HG03159 (cell line): ENCODE data around the gene ZCCHC7.
"Not testable (repeated sequence)": the region's sequence is repeated elsewhere in the genome, so short reads cannot be mapped to it uniquely, and the experiment has no call there.

Source experiments
- ATAC-seq: cut with Tn5 transposase; IDR thresholded peaks from one replicate; pipeline ENCODE4 v1.9.1; 2021; ENCODE audit warnings: mild to moderate bottlenecking, moderate library complexity; ENCODE audit not compliant: unreplicated experiment

ZCCHC7 gene

DNA sequence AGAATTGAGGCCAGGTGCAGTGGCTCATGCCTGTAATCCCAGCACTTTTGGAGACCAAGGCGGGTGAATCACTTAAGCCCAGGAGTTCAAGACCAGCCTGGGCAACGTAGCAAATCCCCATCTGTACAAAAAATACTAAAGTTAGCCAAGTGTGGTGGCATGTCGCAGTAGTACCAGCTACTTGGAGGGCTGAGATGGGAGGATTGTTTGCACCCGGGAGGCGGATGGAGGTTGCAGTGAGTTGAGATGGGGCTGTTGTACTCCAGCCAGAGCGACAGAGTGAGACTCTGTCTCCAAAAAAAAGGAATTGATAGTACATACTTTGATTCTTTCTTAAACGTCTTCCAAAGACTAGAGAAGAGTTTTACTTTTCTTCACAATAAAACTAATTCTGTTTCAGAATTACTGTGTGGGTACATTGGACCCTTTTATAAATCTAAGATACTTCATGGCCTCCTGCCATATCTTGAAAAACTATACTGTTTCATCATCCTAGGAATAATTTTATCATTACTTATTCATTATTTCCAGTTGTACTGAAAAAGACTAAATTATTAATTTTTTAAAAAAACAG, 170.1 kb downstream of the ZCCHC7 start:
- no peak for ATAC-seq

DNA sequence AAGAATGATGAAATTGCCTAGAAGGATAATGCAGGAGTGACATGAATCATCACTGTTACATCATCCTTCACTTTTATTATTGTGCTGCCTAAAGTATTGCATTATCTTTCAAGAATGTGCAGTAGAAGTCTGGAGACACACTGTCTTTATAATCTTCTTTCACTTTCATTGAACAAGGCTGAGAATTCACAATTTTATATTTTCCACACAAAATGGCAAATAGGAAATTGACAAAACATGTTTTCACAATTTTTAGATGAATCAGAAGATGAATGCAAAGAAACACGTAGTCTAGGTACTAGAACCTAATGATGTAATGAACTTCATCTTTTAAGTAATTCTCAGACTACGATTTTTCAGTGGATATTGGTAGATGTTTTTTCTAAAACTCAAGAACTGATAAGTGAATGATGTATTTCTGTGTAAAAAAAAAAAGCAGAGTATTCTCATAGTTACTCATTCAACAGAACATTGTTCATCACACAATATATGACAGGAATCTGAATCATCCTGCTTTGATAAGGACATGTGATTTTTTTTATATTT, 170.6 kb downstream of the ZCCHC7 start:
- no peak for ATAC-seq

DNA sequence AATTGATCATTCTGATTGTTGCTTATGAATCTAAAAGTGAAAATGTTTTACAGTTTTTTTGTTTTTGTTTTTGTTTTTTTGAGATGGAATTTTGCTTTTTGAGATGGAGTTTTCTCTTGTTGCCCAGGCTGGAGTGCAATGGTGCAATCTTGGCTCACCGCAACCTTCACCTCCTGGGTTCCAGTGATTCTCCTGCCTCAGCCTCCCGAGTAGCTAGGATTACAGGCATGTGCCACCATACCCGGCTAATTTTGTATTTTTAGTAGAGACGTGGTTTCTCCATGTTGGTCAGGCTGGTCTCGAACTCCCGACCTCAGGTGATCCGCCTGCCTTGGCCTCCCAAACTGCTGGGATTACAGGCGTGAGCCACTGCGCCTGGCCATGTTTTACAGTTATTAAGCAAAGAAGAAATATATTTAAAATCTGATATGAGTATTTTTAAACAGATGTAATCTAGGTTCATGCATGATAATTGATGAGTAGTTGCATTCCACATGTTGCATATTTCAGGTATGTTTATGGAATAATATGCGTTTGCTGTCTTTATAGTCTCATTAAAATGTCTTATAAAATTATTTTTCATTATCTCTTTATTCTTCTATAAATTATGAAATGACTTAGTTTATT, 171.4 kb downstream of the ZCCHC7 start:
- not testable (repeated sequence) for ATAC-seq

DNA sequence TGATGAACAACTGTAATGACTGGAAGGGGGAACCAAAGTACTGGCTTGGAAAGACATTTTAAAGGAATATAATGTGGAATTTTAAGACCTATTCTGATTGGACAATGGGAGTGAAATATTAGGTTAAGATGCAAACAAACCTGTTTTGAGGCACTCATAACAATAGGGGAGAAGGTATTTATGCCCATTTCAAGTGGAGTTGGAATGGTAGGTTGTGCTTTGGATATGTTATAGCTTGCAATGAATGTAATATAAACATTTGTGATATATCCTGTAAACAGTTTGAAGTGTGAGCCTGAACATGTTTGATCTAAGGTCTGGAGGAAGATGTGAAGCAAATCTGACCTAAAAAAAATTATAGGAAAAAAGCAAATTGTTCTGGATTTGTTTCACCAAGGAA, 172.5 kb downstream of the ZCCHC7 start:
- ATAC-seq: no peak

DNA sequence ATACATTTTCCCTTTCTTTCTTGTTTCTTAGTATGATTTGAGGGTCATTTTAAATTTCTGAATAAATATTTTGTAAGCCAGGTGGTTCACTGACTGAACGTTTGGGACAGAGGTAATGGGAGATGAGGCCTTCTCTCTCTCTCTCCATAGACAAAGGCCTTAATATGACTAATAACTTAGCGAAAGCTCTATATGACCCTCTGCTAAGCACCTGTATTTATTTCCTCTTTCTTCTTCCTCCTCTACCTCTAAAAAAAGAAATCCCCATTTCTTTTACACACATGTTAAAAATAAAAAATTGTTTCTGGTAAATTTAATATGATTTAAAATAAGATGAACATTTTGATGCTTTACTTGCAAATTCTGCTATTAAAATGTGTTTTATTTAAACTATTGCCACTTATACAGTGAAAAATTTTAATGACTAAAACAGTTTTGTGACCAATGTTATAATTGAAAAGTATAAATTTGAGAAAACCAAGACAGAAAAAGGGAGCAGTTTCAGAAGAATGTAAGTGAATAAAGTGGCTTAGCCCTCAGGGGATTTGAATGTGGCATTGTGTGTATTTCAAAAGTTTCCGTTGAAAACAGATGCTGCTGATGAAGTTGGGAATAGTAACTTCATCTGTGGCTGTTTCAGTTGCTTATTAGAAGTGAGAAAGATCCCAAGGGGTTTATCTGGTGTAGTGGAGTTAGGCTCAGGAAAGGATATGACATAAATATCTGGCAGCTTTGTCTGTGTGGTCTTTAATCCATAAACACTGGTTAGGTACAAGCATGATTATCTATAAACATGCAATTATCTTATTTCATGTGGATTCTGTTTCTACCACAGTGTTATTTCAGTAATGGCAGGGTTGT, 173.5 kb downstream of the ZCCHC7 start:
- ATAC-seq: peak; percentile 51

DNA sequence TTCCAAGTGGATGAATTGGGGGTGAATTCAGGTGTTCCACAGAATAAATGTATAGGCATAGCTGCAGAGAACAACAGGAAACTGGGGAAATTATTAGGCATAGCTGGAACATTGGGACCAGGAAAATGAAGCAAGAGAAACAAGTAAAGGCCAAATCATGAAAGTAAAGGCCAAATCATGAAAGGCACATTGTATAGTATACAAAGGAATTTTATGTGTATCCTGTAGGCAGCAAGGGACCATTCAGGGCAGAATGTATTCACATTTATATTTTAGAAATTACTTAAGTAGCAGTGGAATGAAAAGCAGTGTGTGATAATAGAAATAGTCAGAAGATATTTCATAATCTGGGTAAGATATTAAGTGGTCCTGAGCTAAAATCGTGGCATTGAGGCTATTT, 174.8 kb downstream of the ZCCHC7 start:
- ATAC-seq: no peak

DNA sequence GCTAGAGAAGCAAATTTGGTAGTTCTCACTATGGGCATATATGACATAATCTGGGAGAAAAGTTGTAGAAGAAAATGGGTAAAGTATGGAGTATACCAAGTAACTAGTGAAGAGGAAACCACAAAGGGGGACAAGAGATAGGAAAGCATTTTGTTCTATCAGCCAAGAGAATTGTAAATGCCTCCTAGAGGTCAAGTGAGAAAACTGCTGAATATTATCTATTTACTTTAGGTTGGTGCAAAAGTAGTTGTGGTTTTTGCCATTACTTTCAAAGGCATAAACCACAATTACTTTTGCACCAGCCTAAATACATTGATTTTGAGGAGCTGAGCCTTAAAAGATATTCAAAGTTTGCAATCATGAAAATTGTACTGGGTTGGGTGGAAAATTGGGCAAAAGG, 175.4 kb downstream of the ZCCHC7 start:
- ATAC-seq: no peak

DNA sequence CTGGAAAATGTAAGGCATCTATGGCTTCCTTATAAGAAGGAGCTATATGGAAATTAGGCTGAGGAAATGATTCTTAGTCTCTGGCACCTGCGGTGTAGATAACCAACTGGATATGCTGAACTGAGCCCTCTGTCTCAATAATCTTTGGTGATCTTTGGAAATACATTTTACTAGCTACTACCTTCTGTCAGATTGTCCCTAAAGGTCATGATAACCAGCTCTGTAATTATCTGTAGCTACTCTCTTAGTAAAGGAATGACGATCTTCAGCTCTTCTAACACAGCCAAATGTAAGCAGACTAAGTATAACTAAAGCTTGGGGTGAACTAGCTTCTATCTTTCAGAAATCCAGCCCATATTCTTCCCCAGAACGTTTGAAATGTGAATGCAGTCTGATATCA, 177.2 kb downstream of the ZCCHC7 start:
- ATAC-seq: no peak

DNA sequence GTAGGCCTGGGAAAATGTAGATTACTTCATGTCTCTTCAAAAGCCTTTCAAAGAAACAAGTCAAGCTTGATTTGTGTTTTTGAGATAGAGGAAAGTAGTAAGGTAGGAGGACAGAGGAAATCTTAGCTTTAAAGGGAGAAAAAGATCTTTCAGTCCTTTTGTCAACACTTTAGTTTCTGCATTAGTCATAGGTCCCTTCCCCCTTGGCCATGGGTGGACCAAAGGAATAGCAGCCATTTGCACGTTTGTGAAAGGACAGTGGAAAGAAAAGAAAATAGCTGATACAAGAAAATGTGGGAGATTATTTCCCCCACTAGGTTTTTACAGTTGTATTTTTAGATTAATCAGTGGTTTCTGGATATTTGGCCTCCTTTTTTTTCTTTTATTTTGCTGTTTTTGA, 180.2 kb downstream of the ZCCHC7 start:
- ATAC-seq: no peak

DNA sequence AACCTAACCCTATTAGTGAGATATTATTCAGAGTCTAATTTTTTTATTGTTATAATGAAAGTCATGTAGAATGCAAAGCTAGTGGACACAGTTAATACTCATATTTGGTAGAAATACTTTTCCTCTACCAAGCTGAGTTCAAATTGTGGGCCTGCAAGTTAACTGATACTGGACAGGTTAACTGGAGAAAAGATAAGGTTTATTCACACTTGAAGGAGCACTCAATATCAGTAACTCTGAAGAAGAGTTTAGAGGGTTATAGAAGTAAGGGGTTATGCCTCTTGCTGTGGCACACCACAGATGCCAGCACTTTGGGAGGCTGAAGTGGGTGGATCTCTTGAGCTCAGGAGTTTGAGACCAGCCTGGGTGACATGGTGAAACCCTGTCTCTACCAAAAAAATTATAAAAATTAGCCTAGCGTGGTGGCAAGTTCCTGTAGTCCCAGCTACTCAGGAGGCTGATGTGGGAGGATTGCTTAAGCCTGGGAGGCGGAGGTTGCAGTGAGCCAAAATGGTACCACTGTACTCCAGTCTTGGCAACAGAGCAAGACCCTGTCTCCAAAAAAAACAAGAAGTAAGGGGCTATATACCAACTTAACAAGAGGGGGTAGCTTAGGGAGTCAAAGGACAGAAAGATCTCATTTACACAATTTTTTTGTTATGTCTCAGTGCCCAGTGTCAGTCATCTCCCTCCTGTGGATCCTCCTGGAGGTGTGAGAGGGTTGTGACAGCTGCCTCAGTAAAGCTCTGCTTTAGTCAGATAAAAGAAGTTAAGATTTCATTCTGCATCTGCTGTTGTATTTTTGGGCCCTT, 180.9 kb downstream of the ZCCHC7 start:
- ATAC-seq: no peak

DNA sequence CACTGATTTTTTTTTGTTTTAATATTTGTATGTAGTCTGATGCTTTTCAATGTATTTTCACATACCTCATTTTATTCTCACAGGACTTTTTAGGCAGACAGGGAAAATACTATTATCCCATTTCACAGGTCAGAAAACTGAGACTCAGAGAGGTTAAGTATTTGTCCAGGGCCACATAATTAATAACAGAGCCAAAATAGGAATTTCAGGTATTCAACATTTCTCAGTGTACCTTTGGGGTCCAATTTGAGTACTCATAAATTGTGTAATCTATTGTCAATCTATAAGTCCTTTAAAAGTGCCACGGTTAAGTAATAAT, 181.4 kb downstream of the ZCCHC7 start:
- peak; percentile 3 for ATAC-seq

DNA sequence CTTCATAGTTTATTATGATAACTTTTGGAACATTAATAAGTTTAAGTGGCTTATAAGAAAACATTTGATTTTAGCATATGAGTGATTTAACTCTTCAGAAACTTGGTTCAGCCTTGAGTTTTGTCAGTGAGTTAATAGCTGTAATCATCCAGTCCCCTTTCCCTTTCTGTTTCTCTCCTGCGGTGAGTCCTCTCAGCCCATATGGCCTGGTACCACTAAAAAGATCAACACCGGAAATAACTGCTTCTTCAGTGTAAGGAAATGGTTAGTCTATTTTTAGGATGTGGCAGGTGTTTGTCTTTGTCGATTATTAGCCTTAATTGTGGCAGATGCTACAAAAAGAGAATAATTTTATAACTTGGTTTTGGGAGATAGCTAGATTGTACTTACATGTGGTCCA, 181.9 kb downstream of the ZCCHC7 start:
- ATAC-seq: peak; percentile 89

DNA sequence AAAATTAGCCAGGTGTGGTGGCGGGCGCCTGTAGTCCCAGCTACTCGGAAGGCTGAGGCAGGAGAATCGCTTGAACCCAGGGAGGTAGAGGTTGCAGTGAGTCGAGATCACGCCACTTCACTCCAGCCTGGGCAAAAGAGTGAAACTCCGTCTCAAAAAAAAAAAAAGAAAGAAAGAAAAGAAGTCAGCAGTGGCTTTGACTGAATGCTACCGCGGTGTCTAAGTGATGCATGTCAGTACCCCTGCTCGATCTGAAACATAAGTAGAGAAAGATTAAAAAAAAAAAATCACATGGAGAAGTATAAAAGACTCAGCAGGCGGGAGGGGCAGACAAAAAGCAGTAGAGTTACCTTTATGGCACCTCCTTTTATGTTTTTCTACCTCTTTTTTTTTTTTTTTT, 182.9 kb downstream of the ZCCHC7 start:
- not testable (repeated sequence) for ATAC-seq

DNA sequence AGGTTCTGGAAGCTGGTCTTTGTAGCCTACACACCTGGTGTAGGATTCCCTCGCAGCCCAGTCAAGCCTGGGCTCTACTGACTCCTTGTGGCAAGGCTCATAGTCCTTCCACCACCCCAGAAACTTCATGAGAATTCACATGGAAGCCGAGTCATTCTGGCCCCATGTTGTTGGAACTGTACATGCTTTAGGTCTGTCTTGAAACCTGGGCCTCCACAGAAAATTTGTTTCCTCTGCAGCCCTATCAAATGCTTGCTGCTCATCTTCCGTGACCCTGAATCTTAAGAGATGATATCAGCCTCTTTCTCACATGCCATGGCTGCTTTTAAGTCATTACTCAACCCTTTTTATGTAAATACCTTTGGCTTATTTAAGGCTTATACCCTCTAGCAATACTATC, 188.8 kb downstream of the ZCCHC7 start:
- peak; percentile 53 for ATAC-seq

DNA sequence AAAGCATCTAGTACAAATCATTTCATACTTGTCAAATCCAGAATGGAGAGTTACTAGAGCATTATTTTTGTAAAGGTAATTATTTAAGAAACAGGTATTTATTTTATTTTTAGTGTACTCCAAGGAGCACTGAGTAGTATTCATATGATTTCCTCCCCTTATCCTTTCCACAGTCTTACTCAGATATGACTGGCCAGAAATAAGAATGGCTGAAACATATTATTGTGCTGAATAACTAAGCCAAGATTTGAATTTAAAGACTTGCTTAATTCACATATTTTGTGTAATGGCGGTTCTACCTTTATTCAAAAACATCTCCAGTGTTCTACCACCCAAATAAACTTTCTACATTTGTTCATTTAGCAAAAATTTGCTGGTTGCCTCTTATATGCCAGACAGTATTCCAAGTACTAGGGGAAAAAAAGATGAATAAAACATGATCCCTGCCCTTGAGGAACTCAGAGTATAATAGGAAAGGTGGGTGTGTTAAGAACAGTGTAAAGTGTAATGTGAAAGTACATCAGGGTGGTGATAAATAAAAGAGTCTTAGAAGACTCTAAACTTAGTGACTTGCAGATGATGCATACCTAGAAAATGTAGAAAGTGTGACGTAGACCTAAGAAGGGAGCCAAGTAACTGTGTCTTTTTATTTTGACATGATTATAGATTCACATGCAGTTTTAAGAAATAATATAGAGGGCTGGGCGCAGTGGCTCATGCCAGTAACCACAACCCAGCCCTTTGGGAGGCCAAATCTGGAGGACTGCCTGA, 191.7 kb downstream of the ZCCHC7 start:
- ATAC-seq: no peak

DNA sequence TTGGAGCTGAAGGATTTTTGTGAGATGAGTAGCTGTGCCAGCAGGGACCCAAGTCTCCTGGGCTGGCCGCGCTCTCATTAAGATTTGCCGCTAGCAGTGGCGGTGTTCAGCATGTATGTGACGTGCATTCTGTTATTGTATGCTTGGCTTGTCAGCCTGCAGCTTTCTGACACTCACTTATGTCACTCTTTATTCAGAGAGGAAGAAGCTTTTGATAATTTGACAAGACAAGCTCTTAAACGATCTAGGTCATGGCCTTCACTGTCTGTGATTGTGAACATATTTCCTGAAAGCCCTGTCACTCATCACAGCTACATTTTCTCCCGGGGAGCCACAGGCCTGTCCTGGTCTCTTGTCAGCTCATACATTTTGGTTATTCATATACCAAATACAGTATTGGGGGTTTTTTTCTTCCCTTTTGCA, 203.9 kb downstream of the ZCCHC7 start:
- ATAC-seq: no peak

DNA sequence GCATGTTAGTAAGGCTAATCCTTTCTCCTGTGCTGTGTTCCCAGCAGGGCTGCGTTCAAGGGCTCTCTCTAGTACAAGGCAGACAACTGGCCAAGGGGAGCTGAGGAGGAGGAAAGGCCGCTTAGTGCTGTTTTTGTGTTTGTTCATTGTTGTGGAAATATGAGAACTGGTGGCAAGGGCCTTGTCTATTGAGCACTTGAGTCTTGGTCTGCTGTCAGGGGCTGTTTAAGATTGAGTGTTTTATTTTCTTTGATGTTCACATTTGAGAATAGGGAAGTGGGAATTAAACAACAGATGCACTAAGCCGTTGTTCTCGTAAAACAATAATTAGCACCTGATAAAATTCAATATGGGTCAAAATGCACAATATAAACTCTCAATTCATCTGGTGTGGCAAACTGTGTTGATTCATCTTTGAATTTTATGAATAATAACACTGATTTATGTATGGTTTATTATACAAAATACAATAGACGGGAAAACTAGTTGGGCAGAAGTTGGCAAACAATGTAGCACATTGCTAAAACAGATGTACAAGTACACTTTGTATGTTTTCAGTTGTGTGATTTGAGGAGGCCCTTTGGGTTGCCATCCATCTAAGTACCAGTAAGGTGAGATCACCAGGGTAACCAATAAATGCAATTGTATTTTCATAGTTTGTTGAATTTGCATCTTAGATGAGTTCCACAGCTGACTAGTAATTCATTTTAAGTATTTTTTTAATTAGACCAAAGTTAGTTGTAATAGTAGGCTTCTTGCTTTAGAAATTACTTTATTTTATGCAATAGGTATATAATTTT, 204.5 kb downstream of the ZCCHC7 start:
- no peak for ATAC-seq

DNA sequence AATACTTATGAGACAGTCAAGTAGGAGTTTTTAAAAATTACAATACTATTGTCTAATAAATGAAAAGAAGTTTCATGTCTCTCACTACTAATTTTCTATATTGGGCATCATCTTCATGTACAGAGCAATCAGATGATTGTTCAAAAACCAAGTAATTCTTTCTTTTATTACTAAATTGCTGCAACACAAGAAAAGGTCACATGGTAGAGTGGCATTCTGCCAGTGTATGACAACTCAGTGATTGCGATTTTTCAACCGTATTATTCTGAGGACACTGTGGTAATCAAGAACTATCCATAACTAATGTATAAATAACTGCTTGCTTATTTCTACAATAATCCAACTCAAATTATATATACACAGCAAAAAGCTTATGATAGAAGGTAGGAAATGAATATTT, 205.4 kb downstream of the ZCCHC7 start:
- ATAC-seq: no peak

DNA sequence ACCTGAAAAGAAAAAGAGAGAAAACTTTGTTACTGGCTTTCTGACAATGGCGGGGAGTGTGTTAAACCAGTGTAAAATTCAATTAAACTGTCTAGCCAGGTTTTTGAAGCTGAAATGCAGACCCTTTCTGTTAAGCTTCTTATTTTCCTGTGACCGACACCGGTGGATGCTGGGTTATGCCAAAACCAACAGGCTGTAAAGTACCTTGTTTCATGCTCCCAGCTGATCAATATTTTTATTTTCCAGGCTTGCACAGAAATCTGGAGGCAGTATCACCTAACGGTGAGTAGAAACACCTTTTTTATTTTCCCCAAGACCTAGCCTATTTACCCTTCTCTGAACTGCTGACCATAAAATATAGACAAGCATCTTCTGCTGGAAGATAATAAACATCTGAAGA, 207.2 kb downstream of the ZCCHC7 start:
- ATAC-seq: no peak
